WTC11 (cell line): ENCODE data around the gene PHF10. TPM values are rescaled to one million over a fixed set of nuclear protein-coding genes. Genes with fewer than 3 reads are reported as not detected.

Source experiments
- ATAC-seq: fragments of 200-7000 bp; cut with Tn5 transposase; 2 replicates; pipeline ENCODE4 v1.10.0; 2021; ENCODE audit warnings: mild to moderate bottlenecking, moderate library complexity
- CTCF ChIA-PET: fragments of 300-600 bp; sonication (Branson Sonifier 250); formaldehyde crosslinking; loops from one replicate; lab custom pipeline; 2021; ENCODE audit warnings: antibody characterized with exemption; lab: Charles Lee
- POLR2A ChIA-PET: fragments of 350-600 bp; sonication (Branson Sonifier 250); formaldehyde crosslinking; loops from one replicate; lab custom pipeline; 2021; ENCODE audit warnings: antibody characterized with exemption; lab: Charles Lee
- DNase-seq: peaks from one replicate; pipeline ENCODE4 v3.0.0; 2021; ENCODE audit warnings: low spot score
- H3K27ac Mint-ChIP-seq: 2 replicates; pipeline ENCODE4 v1.8.0; 2021; ENCODE audit warnings: mixed read lengths
- H3K27me3 Mint-ChIP-seq: 2 replicates; pipeline ENCODE4 v1.8.0; 2021; ENCODE audit warnings: low read depth, mild to moderate bottlenecking, moderate library complexity, mixed read lengths
- H3K36me3 Mint-ChIP-seq: 2 replicates; pipeline ENCODE4 v1.8.0; 2021; ENCODE audit warnings: mixed read lengths
- H3K4me1 Mint-ChIP-seq: 2 replicates; pipeline ENCODE4 v1.8.0; 2022; ENCODE audit warnings: mixed read lengths
- H3K4me3 Mint-ChIP-seq: 2 replicates; pipeline ENCODE4 v1.8.0; 2021; ENCODE audit warnings: mild to moderate bottlenecking, moderate library complexity, mixed read lengths
- H3K9me3 Mint-ChIP-seq: 2 replicates; pipeline ENCODE4 v1.8.0; 2021; ENCODE audit warnings: mixed read lengths
- CREM ChIP-seq: sonication (generic); formaldehyde crosslinking; IDR thresholded peaks from 2 replicates; pipeline ENCODE4 v1.8.1; 2022; ENCODE audit warnings: mild to moderate bottlenecking, missing genetic modification reagents, moderate library complexity
- ELF4 ChIP-seq: sonication (generic); formaldehyde crosslinking; IDR thresholded peaks from 2 replicates; pipeline ENCODE4 v1.8.1; 2022; ENCODE audit warnings: low read depth, mild to moderate bottlenecking, moderate library complexity, missing genetic modification reagents
- FOXP1 ChIP-seq: sonication (generic); formaldehyde crosslinking; IDR thresholded peaks from 2 replicates; pipeline ENCODE4 v1.8.0; 2022; ENCODE audit warnings: missing genetic modification reagents, mild to moderate bottlenecking, moderate library complexity, borderline replicate concordance
- GABPB1 ChIP-seq: sonication (generic); formaldehyde crosslinking; IDR thresholded peaks from 2 replicates; pipeline ENCODE4 v1.8.1; 2023; ENCODE audit warnings: mild to moderate bottlenecking, missing genetic modification reagents
- IRF2 ChIP-seq: sonication (generic); formaldehyde crosslinking; IDR thresholded peaks from 2 replicates; pipeline ENCODE4 v1.8.0; 2022; ENCODE audit warnings: low read depth, missing genetic modification reagents, borderline replicate concordance
- RORB ChIP-seq: fragments of 250-450 bp; sonication (Bioruptor Pico); IDR thresholded peaks from 2 replicates; pipeline ENCODE4 v1.9.0; 2021; ENCODE audit warnings: mild to moderate bottlenecking
- SOX15 ChIP-seq: fragments of 250-450 bp; sonication (Bioruptor Pico); IDR thresholded peaks from 2 replicates; pipeline ENCODE4 v1.9.0; 2021; ENCODE audit warnings: mild to moderate bottlenecking
- SP1 ChIP-seq: sonication (generic); formaldehyde crosslinking; conservative IDR thresholded peaks from 2 replicates; pipeline ENCODE4 v1.8.1; 2022; ENCODE audit warnings: missing genetic modification reagents
- TEAD1 ChIP-seq: sonication (generic); formaldehyde crosslinking; IDR thresholded peaks from 2 replicates; pipeline ENCODE4 v1.8.0; 2022; ENCODE audit warnings: mild to moderate bottlenecking, missing genetic modification reagents
- ZBTB21 ChIP-seq: sonication (generic); formaldehyde crosslinking; IDR thresholded peaks from 2 replicates; pipeline ENCODE4 v1.8.1; 2023; ENCODE audit warnings: mild to moderate bottlenecking, missing genetic modification reagents, borderline replicate concordance
- ZNF138 ChIP-seq: sonication (generic); formaldehyde crosslinking; conservative IDR thresholded peaks from 2 replicates; pipeline ENCODE4 v1.8.1; 2022; ENCODE audit warnings: mild to moderate bottlenecking, moderate library complexity, missing genetic modification reagents
- total RNA-seq: library from RNA; stranded (reverse); gene quantifications from 3 replicates; pipeline ENCODE4 v1.2.3, GENCODE V29; 2021
- TF ChIP-seq, protein P1 (sequence below): sonication (generic); formaldehyde crosslinking; IDR thresholded peaks from 2 replicates; pipeline ENCODE4 v1.8.0; 2023; ENCODE audit warnings: missing genetic modification reagents, mild to moderate bottlenecking, borderline replicate concordance
- TF ChIP-seq, protein P2 (sequence below): sonication (generic); formaldehyde crosslinking; IDR thresholded peaks from 2 replicates; pipeline ENCODE4 v1.8.1; 2023; ENCODE audit warnings: mild to moderate bottlenecking, moderate library complexity, missing genetic modification reagents
- TF ChIP-seq, protein P3 (sequence below): fragments of 250-450 bp; sonication (Bioruptor Pico); IDR thresholded peaks from 2 replicates; pipeline ENCODE4 v1.8.0; 2021; ENCODE audit warnings: mild to moderate bottlenecking
- TF ChIP-seq, protein P4 (sequence below): sonication (generic); formaldehyde crosslinking; IDR thresholded peaks from 2 replicates; pipeline ENCODE4 v1.8.0; 2023; ENCODE audit warnings: mild to moderate bottlenecking, missing genetic modification reagents
- TF ChIP-seq, protein P5 (sequence below): sonication (generic); formaldehyde crosslinking; IDR thresholded peaks from 2 replicates; pipeline ENCODE4 v1.8.1; 2023; ENCODE audit warnings: mild to moderate bottlenecking, missing genetic modification reagents, moderate library complexity

The PHF10 gene
- total RNA-seq, 1 experiment from 2014 or later: 39.3 TPM

DNA sequence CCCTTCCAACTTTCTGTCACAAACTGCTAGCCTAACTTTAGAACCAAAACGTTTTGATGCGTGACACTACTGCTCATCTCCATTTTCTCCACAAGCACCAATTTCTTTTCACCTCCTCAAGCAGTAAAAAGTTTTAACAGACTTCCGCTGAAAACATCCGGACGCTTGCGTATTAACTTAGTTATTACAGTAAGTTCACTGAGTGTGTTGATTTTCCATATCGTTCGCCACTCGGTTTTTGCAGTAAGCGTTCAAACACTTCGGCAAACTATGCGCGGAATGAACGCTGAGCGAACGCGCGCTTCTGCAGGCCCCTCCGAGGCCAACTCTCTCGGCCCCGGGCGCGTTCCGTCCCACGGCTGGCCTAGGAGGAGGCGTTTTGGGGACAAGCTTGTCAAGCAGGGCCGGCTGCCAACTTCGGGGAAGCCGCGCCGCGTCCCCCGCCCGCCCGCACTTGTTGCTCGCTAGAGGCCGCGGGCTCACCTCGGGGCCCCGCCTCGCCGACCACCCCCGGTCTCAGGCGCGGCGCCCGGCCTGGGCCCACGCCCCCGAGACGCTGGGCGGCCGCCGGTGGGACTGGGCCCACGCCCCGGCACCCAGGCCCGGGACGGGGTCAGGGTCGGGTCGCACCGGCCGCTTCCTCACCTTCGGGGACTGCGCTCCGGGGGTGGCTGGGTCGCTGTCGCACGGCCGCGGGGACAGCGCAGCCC lies 945 bp downstream of the PHF10 start:
- Mint-ChIP-seq H3K4me3 (peak overlapping the region; percentile 93), H3K27me3 (peaks cover 8% of the 10 kb centered on the region), H3K9me3 (no peaks in the 10 kb centered on the region), H3K4me1 (peaks cover 40% of the 10 kb centered on the region), H3K36me3 (no peaks in the 10 kb centered on the region), H3K27ac (peak overlapping the region; percentile 63; the same call in 1 of the 2 replicates)
- CTCF ChIA-PET: interaction anchor here (1.4 kb wide), 1 partner anchor 22 kb away, joined by 4 read pairs; the partner anchor contains the start of genes C6orf120 and WDR27
- DNase-seq (peak; percentile 57), ATAC-seq (peak; percentile 9)
- POLR2A ChIA-PET: interaction anchor here (0.8 to 2.4 kb wide), 2 partner anchors 22 to 28 kb away, joined by 3 to 14 read pairs; partner anchors contain the start of genes C6orf120, DYNLT2, ERMARD and WDR27
- TF ChIP-seq, protein P1, sequence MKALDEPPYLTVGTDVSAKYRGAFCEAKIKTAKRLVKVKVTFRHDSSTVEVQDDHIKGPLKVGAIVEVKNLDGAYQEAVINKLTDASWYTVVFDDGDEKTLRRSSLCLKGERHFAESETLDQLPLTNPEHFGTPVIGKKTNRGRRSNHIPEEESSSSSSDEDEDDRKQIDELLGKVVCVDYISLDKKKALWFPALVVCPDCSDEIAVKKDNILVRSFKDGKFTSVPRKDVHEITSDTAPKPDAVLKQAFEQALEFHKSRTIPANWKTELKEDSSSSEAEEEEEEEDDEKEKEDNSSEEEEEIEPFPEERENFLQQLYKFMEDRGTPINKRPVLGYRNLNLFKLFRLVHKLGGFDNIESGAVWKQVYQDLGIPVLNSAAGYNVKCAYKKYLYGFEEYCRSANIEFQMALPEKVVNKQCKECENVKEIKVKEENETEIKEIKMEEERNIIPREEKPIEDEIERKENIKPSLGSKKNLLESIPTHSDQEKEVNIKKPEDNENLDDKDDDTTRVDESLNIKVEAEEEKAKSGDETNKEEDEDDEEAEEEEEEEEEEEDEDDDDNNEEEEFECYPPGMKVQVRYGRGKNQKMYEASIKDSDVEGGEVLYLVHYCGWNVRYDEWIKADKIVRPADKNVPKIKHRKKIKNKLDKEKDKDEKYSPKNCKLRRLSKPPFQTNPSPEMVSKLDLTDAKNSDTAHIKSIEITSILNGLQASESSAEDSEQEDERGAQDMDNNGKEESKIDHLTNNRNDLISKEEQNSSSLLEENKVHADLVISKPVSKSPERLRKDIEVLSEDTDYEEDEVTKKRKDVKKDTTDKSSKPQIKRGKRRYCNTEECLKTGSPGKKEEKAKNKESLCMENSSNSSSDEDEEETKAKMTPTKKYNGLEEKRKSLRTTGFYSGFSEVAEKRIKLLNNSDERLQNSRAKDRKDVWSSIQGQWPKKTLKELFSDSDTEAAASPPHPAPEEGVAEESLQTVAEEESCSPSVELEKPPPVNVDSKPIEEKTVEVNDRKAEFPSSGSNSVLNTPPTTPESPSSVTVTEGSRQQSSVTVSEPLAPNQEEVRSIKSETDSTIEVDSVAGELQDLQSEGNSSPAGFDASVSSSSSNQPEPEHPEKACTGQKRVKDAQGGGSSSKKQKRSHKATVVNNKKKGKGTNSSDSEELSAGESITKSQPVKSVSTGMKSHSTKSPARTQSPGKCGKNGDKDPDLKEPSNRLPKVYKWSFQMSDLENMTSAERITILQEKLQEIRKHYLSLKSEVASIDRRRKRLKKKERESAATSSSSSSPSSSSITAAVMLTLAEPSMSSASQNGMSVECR (CRISPR knock-in tag): 0 out of 2 replicates have a peak, but pooled peaks have one; percentile 37
- TF ChIP-seq SP1: no peak
- TF ChIP-seq, protein P2, sequence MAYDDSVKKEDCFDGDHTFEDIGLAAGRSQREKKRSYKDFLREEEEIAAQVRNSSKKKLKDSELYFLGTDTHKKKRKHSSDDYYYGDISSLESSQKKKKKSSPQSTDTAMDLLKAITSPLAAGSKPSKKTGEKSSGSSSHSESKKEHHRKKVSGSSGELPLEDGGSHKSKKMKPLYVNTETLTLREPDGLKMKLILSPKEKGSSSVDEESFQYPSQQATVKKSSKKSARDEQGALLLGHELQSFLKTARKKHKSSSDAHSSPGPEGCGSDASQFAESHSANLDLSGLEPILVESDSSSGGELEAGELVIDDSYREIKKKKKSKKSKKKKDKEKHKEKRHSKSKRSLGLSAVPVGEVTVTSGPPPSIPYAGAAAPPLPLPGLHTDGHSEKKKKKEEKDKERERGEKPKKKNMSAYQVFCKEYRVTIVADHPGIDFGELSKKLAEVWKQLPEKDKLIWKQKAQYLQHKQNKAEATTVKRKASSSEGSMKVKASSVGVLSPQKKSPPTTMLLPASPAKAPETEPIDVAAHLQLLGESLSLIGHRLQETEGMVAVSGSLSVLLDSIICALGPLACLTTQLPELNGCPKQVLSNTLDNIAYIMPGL (CRISPR knock-in tag): peak; percentile 58; the same call in 1 of the 2 replicates
- TF ChIP-seq ZBTB21 (CRISPR knock-in tag): no peak
- TF ChIP-seq GABPB1 (CRISPR knock-in tag): 0 out of 2 replicates have a peak, but pooled peaks have one; percentile 22
- TF ChIP-seq ELF4: 0 out of 2 replicates have a peak, but pooled peaks have one; percentile 30
- TF ChIP-seq FOXP1 (CRISPR knock-in tag): peak; percentile 43; the same call in 1 of the 2 replicates
- 0 out of 2 replicates have a peak, but pooled peaks have one; percentile 10 for TF ChIP-seq TEAD1 (CRISPR knock-in tag)

DNA sequence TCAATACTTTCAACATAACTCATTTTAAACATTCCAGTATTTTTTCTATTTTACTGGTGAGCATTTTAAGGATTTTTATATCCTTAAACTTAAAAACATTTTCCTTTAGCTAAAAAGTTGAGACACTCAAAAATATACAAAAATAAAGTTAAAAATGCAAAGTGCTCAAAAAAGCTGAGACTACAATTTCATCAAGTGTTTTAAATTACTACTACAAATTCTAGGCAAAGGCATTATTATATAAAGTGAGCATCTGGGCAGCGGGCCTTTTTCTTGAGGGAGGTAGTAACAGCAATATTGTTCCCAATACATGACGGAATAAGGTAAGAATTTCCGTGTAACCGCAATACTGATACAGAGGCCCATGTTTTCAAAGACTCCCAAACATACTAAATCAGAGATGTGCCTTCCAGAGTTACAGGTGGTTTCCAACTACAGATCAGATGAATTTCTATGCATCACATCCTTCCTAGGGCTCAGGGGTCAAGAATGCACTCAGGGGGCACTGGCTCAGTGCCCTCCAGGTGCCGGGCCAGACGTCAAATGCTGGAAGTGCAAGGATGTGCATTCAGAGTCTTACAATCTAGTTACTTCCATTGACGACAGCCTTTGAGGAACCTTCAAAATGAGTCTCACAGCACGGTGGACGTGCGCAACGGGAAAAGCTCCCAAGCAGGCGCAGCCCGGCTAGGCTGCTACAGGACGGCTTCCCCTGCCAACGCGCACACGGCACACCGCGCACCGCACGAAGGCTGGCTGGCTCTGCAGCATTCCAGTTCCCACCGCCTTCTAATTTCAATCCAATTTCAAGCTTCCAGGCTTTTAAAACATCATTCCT lies 1.7 kb downstream of the PHF10 start:
- H3K27ac Mint-ChIP-seq: peak overlapping the region; percentile 63; the same call in 1 of the 2 replicates
- peaks cover 40% of the 10 kb centered on the region for H3K4me1 Mint-ChIP-seq
- H3K9me3 Mint-ChIP-seq: no peaks in the 10 kb centered on the region
- peak overlapping the region; percentile 93 for H3K4me3 Mint-ChIP-seq
- ChIA-PET POLR2A (interaction anchor here (0.9 kb wide), 1 partner anchor 20 kb away, joined by 3 read pairs; the partner anchor contains the start of genes C6orf120 and WDR27), CTCF (interaction anchor here (1.1 to 1.4 kb wide), 2 partner anchors 21 to 794 kb away, joined by 3 to 4 read pairs; partner anchors contain the start of genes C6orf120 and WDR27)
- DNase-seq (peak; percentile 38), ATAC-seq (peak; percentile 23; the same call in 1 of the 2 replicates)
- TF ChIP-seq, protein P3, sequence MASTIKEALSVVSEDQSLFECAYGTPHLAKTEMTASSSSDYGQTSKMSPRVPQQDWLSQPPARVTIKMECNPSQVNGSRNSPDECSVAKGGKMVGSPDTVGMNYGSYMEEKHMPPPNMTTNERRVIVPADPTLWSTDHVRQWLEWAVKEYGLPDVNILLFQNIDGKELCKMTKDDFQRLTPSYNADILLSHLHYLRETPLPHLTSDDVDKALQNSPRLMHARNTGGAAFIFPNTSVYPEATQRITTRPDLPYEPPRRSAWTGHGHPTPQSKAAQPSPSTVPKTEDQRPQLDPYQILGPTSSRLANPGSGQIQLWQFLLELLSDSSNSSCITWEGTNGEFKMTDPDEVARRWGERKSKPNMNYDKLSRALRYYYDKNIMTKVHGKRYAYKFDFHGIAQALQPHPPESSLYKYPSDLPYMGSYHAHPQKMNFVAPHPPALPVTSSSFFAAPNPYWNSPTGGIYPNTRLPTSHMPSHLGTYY (CRISPR knock-in tag): no peak
- no peak for TF ChIP-seq RORB (CRISPR knock-in tag)
- no peak for TF ChIP-seq ZNF138
- no peak for TF ChIP-seq CREM
- TF ChIP-seq, protein P2 (CRISPR knock-in tag): no peak
- TF ChIP-seq, protein P4, sequence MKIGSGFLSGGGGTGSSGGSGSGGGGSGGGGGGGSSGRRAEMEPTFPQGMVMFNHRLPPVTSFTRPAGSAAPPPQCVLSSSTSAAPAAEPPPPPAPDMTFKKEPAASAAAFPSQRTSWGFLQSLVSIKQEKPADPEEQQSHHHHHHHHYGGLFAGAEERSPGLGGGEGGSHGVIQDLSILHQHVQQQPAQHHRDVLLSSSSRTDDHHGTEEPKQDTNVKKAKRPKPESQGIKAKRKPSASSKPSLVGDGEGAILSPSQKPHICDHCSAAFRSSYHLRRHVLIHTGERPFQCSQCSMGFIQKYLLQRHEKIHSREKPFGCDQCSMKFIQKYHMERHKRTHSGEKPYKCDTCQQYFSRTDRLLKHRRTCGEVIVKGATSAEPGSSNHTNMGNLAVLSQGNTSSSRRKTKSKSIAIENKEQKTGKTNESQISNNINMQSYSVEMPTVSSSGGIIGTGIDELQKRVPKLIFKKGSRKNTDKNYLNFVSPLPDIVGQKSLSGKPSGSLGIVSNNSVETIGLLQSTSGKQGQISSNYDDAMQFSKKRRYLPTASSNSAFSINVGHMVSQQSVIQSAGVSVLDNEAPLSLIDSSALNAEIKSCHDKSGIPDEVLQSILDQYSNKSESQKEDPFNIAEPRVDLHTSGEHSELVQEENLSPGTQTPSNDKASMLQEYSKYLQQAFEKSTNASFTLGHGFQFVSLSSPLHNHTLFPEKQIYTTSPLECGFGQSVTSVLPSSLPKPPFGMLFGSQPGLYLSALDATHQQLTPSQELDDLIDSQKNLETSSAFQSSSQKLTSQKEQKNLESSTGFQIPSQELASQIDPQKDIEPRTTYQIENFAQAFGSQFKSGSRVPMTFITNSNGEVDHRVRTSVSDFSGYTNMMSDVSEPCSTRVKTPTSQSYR (CRISPR knock-in tag): no peak
- no peak for TF ChIP-seq IRF2 (CRISPR knock-in tag)
- TF ChIP-seq, protein P5, sequence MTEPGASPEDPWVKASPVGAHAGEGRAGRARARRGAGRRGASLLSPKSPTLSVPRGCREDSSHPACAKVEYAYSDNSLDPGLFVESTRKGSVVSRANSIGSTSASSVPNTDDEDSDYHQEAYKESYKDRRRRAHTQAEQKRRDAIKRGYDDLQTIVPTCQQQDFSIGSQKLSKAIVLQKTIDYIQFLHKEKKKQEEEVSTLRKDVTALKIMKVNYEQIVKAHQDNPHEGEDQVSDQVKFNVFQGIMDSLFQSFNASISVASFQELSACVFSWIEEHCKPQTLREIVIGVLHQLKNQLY (CRISPR knock-in tag): no peak
- TF ChIP-seq SOX15 (CRISPR knock-in tag): no peak
- no peaks in the 10 kb centered on the region; the same call in 1 of the 2 replicates for H3K36me3 Mint-ChIP-seq
- H3K27me3 Mint-ChIP-seq: peaks cover 8% of the 10 kb centered on the region
